Activated CD8-positive, alpha-beta memory T cell treated with anti-CD3 and anti-CD28 coated beads, Interleukin-2, amount 50 U/mL, for 48 hours (primary cell): ENCODE results near the gene ARHGEF7.

Source experiments
- DNase-seq: peaks from one replicate; pipeline ENCODE4 v3.0.0-alpha.2; 2020

The ARHGEF7 gene

DNA sequence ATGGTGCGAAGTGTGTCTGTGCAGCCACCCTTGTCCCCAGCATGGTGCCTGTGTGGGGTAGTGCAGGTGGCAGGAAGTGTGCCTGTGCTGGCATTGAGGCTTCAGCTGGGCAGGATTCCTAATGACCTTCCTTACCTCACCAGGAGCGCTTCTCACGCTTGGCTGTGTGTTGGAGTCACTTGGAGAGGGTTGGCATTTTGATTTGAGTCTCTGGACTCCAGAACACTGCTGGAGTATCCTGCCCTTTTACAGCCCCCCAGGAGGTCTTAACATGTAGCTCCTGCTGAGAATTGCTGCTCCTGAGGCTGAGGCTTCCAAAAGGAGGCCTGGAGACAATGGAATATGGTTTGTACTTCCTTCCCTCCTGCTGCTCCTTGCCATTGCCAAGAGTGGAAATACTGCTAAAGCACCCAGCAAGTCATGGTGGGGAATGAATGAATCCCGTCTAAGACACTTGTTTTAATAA is 87.1 kb downstream of the ARHGEF7 start:
- no peak for DNase-seq

GRCh38 chr13:111202745-111203144 is 87.6 kb downstream of the ARHGEF7 start:
- no peak for DNase-seq

- no peak for DNase-seq
These were observed 88.8 kb downstream of the ARHGEF7 start for GRCh38 chr13:111203736-111204389.

- no peak for DNase-seq
These were observed 89.5 kb downstream of the ARHGEF7 start for GRCh38 chr13:111204438-111205177.

DNA sequence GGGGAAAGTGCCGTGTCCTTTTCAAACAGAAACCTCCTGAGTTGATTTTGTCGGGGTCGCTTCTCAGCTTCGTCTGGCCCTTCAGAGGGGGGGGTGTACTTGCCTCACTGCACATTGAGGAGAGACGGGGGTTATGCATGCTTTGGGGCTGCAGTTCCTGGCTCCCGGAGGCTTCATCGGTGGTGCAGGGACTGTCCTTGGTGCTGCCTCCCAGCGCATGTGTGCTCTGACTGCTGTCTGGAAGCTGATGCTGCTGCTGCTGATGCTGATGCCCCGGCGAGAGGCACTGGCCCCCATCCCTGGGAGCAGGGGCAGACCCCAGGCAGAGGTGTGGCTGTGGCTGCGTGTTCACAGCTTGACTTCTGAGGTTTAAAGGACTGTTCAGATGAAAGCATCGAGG is 91.0 kb downstream of the ARHGEF7 start:
- DNase-seq: no peak

GRCh38 chr13:111209613-111210012 is 94.5 kb downstream of the ARHGEF7 start:
- no peak for DNase-seq

- no peak for DNase-seq
These were observed 95.0 kb downstream of the ARHGEF7 start for GRCh38 chr13:111210091-111210490.

DNA sequence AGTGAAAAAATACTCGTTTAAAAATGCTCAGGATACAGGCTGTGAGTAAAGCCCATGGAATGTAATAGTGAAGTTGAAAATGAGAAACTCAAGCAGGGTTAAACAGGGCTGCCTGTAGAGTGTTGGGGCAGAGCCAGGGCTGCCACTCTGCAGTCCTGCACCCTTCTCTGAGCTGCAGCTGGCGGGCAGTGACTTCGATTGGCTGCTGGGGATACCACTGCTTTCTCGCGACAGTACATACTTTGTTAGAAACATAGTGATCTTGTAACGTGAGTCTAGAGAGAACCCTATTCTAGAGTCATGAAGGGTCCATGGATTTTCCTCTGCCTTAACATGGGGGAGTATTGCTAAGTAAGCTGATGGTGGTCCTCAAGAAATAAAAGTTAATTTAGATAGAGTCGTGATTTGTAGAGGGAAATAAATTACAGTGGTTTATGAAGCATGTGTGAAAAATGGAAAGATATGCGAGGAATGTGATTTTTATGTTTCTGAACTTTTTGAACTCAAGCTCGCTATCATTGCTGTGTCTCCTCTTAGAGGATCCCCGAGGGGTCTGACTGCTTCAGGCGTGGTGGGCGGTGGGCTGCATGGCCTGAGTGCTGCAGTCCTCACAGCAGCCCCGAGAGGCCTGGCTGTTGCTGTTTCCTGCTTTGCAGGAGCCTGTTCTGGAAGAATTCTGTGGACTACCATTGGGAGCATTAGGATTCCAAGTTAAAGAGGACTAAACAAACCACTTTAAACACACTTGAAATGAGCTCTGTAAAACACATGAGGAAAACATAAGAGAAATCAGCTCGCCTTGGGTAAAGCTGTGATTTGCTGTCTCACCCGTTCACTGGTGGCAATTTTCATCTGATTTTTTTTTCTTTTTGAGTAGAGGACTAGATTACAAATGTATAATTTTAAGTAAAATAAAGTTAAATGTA is 95.7 kb downstream of the ARHGEF7 start:
- no peak for DNase-seq

GRCh38 chr13:111211789-111212516 is 96.8 kb downstream of the ARHGEF7 start:
- no peak for DNase-seq

- DNase-seq: no peak
These were observed 97.4 kb downstream of the ARHGEF7 start for GRCh38 chr13:111212517-111212873.

- no peak for DNase-seq
These were observed 99.0 kb downstream of the ARHGEF7 start for GRCh38 chr13:111213964-111214726.

DNA sequence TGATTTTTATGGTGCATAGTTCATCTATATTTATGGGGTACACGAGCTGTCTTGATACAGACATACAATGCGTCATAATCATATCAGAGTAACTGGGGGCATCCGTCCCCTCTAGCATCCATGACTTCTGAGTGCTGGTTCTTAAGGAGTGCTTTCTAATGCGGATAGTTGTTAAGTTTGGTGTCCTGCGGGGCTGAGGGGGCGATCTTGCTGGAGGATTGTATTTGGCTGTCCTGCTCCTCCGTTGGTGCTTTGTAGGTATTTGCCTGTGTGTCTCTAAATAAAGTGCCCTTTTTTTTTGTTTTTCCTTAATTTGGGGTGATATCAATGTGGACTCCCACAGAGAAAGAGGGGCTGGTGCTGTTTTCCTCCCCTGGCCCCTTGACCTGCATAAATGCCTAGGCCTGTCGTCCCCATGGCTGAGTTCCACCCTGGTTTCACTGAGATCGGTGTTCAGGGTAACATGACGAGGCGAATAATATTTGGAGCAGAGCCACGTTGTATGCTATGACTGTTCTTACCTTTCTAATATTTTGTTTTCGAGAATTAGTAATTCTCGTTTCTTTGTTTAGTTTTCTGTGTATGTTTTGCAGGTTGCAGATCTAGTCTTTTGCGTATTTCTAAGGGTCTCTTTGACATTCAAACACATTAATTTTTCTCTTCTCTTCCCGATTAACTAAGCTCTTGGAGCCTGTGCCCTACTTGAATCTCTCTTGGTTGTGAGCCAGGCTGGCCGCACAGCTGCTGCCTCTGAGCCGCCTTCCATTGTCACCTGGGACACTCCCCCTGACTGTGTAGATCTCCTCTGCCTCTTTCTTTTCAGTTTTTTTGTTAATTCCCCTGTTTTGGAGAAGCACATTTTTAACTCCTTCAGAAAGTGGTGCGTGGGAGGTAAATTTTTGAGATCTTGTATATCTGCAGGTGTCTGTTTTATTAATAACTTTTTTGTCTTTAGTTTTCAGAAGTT is 100.3 kb downstream of the ARHGEF7 start:
- no peak for DNase-seq

DNA sequence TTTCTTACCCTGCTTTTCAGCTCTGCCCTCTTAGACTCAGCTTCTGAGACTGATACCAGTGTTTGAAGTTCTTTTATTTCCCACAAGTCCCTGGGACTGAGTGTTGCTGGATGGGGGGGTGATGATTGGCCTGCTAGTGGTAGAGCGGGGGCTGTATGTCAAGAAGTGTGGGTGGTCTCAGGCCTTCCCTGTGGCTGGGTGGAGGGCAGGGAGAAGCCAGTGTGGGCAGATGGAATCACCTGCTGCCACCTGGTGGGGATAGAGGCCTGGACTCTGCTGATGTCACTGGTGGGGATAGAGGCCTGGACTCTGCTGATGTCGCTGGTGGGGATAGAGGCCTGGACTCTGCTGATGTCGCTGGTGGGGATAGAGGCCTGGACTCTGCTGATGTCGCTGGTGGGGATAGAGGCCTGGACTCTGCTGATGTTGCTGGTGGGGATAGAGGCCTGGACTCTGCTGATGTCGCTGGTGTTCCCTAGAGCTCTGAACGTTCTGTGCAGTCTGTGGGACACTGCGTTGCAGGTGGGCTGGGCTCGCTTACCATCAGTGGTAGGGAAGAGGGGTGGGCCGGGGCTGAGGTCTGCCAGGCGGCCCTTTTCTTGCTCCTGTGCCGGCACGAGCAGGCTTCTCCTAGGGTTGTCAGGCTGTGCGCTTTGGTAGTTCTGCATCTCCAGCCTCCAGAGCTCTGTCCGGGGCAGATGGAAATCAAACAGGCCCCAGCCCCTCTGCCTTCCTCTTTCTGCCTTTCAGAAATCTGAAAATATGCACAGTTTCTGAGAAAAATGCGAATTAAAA is 101.3 kb downstream of the ARHGEF7 start:
- DNase-seq: no peak

DNA sequence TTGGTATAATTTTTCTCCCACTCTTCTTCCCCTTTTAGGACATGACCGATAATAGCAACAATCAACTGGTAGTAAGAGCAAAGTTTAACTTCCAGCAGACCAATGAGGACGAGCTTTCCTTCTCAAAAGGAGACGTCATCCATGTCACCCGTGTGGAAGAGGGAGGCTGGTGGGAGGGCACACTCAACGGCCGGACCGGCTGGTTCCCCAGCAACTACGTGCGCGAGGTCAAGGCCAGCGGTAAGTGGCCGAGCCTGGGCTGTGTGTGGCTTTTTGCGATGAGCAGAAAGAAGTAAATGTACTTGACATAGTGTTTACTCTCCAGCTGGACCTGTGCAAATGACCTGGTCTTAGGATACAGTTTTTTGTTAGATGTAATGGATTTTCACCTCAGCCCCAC is 102.5 kb downstream of the ARHGEF7 start:
- DNase-seq: no peak

- no peak for DNase-seq
These were observed 104.2 kb downstream of the ARHGEF7 start for GRCh38 chr13:111219280-111219679.

GRCh38 chr13:111219950-111220349 is 104.8 kb downstream of the ARHGEF7 start:
- DNase-seq: no peak

GRCh38 chr13:111225166-111225565 is 110.1 kb downstream of the ARHGEF7 start:
- no peak for DNase-seq

DNA sequence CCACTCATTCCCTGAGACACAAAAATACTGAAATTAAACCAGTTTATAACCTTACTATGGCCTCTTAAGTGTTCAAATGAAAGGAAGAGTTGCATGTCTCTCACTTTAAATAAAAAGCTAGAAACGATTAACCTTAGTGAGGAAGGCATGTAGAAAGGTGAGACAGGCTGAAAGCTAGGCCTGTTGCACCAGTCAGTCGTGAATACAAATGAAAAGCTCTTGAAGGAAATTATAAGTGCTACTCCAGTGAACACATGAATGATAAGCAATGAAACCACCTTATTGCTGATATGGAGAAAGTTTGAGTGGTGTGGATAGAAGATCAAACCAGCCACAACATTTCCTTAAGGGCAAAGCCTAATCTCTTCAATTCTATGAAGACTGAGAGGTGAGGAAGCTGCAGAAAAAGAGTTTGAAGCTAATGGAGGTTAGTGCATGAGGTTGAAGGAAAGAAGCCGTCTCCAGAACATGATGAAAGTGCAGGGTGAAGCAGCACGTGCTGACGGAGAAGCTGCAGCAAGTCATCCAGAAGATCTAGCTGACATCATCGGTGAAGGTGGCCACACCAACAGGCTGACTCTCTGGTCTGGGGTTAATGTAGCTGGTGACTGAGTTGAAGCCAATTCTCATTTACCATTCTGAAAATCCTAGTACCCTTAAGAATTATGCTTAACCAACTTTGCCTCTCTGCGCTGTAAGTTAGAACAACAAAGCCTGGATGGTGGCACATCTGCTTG is 110.9 kb downstream of the ARHGEF7 start:
- DNase-seq: no peak

DNA sequence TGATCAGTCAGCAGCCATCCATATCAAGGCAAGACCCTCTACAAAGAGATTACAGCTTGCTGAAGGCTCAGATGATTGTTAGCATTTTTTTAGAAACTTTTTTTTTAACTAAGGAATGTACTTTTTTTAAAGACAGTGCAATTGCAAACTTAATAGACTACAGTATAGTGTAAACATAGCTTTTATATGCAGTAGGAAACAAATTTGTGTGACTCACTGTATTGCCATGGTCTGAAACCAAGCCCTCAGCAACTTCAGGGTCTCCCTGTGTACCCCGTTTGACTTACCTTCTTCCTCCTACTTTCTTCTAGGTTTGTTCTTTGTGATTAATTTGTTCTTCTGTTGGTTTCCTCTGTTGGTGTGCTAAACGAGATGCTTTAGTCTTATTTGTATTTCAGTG is 112.3 kb downstream of the ARHGEF7 start:
- no peak for DNase-seq
